OCI-LY1 (cell line): ENCODE data around the gene GLI3.

Experiments
- H2AFZ ChIP-seq: fragments of 200-600 bp; sonication (generic), shearing (Covaris generic); 2 replicates; pipeline ENCODE4 v1.6.0; 2014; ENCODE audit warnings: antibody characterized with exemption, mild to moderate bottlenecking, low read length
- H3F3A ChIP-seq: fragments of 200-600 bp; sonication (generic), shearing (Covaris generic); 2 replicates; pipeline ENCODE4 v1.6.0; 2014; ENCODE audit warnings: mild to moderate bottlenecking, antibody characterized with exemption, low read length, moderate library complexity; ENCODE audit not compliant: insufficient read depth
- H3K27ac ChIP-seq: fragments of 200-600 bp; sonication (generic); 2 replicates; pipeline ENCODE4 v1.5.1; 2014; ENCODE audit warnings: low read length, mixed run types, mild to moderate bottlenecking, low read depth; ENCODE audit not compliant: poor library complexity, severe bottlenecking
- H3K27me3 ChIP-seq: fragments of 200-600 bp; sonication (generic); 2 replicates; pipeline ENCODE4 v1.6.0; 2014; ENCODE audit warnings: antibody characterized with exemption, mild to moderate bottlenecking, low read length, moderate library complexity; ENCODE audit not compliant: insufficient read depth
- H3K36me3 ChIP-seq: fragments of 200-600 bp; sonication (generic); 2 replicates; pipeline ENCODE4 v1.6.1; 2014; ENCODE audit warnings: mild to moderate bottlenecking, antibody characterized with exemption, low read length, moderate library complexity, mixed read lengths; ENCODE audit not compliant: insufficient read depth
- H3K4me1 ChIP-seq: fragments of 200-600 bp; sonication (generic); 2 replicates; pipeline ENCODE4 v1.5.1; 2014; ENCODE audit warnings: mild to moderate bottlenecking, low read length, moderate library complexity; ENCODE audit not compliant: insufficient read depth, severe bottlenecking
- H3K4me2 ChIP-seq: fragments of 200-600 bp; sonication (generic), shearing (Covaris generic); 2 replicates; pipeline ENCODE4 v1.6.1; 2014; ENCODE audit warnings: low read length
- H3K4me3 ChIP-seq: fragments of 200-600 bp; sonication (generic); 2 replicates; pipeline ENCODE4 v1.5.1; 2014; ENCODE audit warnings: low read length, low read depth, mild to moderate bottlenecking, mixed read lengths; ENCODE audit not compliant: poor library complexity, severe bottlenecking
- H3K79me2 ChIP-seq: fragments of 200-600 bp; shearing (Covaris generic); 2 replicates; pipeline ENCODE4 v1.6.1; 2016; ENCODE audit warnings: mixed run types, low read length, mixed read lengths; ENCODE audit not compliant: insufficient read depth
- H3K9ac ChIP-seq: fragments of 200-600 bp; sonication (generic), shearing (Covaris generic); 2 replicates; pipeline ENCODE4 v1.6.1; 2014; ENCODE audit warnings: mild to moderate bottlenecking, low read length, mixed read lengths
- H3K9me2 ChIP-seq: fragments of 200-600 bp; sonication (generic), shearing (Covaris generic); 2 replicates; pipeline ENCODE4 v1.6.1; 2014; ENCODE audit warnings: low read depth, mild to moderate bottlenecking, low read length, mixed read lengths
- H3K9me3 ChIP-seq: fragments of 200-600 bp; shearing (Covaris generic); 2 replicates; pipeline ENCODE4 v1.6.1; 2014; ENCODE audit warnings: low read length, mixed read lengths
- H4K20me1 ChIP-seq: fragments of 200-600 bp; sonication (generic), shearing (Covaris generic); 2 replicates; pipeline ENCODE4 v1.6.0; 2016; ENCODE audit warnings: mild to moderate bottlenecking, low read length; ENCODE audit not compliant: insufficient read depth
- EZH2 ChIP-seq: fragments of 200-600 bp; sonication (generic), shearing (Covaris generic); IDR thresholded peaks from 2 replicates; pipeline ENCODE4 v1.8.0; 2017; ENCODE audit warnings: borderline replicate concordance, mixed run types, mild to moderate bottlenecking, antibody characterized with exemption, low read length, moderate library complexity, mixed read lengths
- TF ChIP-seq, protein P1 (sequence below): fragments of 200-600 bp; sonication (generic), shearing (Covaris generic); IDR thresholded peaks from 2 replicates; pipeline ENCODE4 v1.5.1; 2017; ENCODE audit warnings: mild to moderate bottlenecking, antibody characterized with exemption, low read length, moderate library complexity, mixed read lengths

GLI3 gene

GRCh38 chr7:42024537-42024936, 212.5 kb downstream of the GLI3 start:
- Histone ChIP-seq H3K4me2 (no peak overlapping the region), H3K9ac (no peak overlapping the region), H3K79me2 (no peaks in the 10 kb centered on the region), H3K9me3 (no peaks in the 10 kb centered on the region), H2AFZ (no peak overlapping the region), H3K27me3 (no peaks in the 10 kb centered on the region), H3K9me2 (no peaks in the 10 kb centered on the region), H3F3A (no peaks in the 10 kb centered on the region), H4K20me1 (no peaks in the 10 kb centered on the region), H3K36me3 (no peaks in the 10 kb centered on the region), H3K4me1 (no peaks in the 10 kb centered on the region), H3K4me3 (no peak overlapping the region), H3K27ac (no peak overlapping the region)
- no peak for TF ChIP-seq EZH2
- TF ChIP-seq, protein P1, sequence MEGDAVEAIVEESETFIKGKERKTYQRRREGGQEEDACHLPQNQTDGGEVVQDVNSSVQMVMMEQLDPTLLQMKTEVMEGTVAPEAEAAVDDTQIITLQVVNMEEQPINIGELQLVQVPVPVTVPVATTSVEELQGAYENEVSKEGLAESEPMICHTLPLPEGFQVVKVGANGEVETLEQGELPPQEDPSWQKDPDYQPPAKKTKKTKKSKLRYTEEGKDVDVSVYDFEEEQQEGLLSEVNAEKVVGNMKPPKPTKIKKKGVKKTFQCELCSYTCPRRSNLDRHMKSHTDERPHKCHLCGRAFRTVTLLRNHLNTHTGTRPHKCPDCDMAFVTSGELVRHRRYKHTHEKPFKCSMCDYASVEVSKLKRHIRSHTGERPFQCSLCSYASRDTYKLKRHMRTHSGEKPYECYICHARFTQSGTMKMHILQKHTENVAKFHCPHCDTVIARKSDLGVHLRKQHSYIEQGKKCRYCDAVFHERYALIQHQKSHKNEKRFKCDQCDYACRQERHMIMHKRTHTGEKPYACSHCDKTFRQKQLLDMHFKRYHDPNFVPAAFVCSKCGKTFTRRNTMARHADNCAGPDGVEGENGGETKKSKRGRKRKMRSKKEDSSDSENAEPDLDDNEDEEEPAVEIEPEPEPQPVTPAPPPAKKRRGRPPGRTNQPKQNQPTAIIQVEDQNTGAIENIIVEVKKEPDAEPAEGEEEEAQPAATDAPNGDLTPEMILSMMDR = no peak

DNA sequence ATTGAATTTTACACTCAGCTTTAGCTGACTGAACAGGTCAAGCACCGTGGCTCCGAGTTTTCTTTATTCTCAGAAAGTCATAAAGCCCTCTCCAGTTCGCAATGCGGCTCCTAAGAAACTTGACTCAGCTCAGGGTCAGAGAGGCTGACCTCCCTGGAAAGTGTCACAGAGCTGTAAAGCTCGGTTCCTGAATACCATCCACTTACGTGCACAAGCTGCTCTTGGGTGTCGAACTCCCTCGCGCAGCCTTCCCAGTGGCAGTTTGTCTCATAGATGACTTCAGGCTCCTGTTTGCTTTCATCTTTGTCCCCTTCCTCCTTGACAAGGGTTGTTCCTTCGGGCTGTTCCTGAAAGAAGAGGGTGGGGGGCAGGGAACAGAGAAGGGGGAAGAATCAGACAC, 213.7 kb downstream of the GLI3 start:
- Histone ChIP-seq H3K4me2 (no peak overlapping the region), H2AFZ (no peak overlapping the region), H3K4me3 (no peak overlapping the region), H4K20me1 (no peaks in the 10 kb centered on the region), H3K9ac (no peak overlapping the region), H3K79me2 (no peaks in the 10 kb centered on the region), H3K27ac (no peak overlapping the region), H3K9me2 (no peaks in the 10 kb centered on the region), H3K27me3 (0 out of 2 replicates have a peak, but pooled peaks cover 4% of the 10 kb centered on the region), H3K4me1 (no peaks in the 10 kb centered on the region), H3K9me3 (no peaks in the 10 kb centered on the region), H3K36me3 (no peaks in the 10 kb centered on the region), H3F3A (no peaks in the 10 kb centered on the region)
- TF ChIP-seq, protein P1 = no peak

- no peaks in the 10 kb centered on the region for H3K4me1 ChIP-seq
- H3K4me2 ChIP-seq = no peak overlapping the region
- TF ChIP-seq EZH2 = no peak
- TF ChIP-seq, protein P1 = no peak
- H3K36me3 ChIP-seq = no peaks in the 10 kb centered on the region
- no peak overlapping the region for H3K27ac ChIP-seq
- H3F3A ChIP-seq = no peaks in the 10 kb centered on the region
- 0 out of 2 replicates have a peak, but pooled peaks cover 4% of the 10 kb centered on the region for H3K27me3 ChIP-seq
- H3K79me2 ChIP-seq = no peaks in the 10 kb centered on the region
- no peaks in the 10 kb centered on the region for H3K9me3 ChIP-seq
- H4K20me1 ChIP-seq = no peaks in the 10 kb centered on the region
- H3K4me3 ChIP-seq = no peak overlapping the region
- H3K9me2 ChIP-seq = no peaks in the 10 kb centered on the region
- no peak overlapping the region for H3K9ac ChIP-seq
- no peak overlapping the region for H2AFZ ChIP-seq
Measured at GRCh38 chr7:42022791-42023190, 214.2 kb downstream of the GLI3 start.
